ENCODE measurements around the gene HSPBP1. TPM values are rescaled to one million over a fixed set of nuclear protein-coding genes. Genes with fewer than 3 reads are reported as not detected.

The HSPBP1 gene
- total and polyA plus RNA-seq, 2 of the 13 experiments (the other 11 are each of a cell fraction or from before 2014, with no cell fraction given) = 22.3 to 33.7 TPM

DNA sequence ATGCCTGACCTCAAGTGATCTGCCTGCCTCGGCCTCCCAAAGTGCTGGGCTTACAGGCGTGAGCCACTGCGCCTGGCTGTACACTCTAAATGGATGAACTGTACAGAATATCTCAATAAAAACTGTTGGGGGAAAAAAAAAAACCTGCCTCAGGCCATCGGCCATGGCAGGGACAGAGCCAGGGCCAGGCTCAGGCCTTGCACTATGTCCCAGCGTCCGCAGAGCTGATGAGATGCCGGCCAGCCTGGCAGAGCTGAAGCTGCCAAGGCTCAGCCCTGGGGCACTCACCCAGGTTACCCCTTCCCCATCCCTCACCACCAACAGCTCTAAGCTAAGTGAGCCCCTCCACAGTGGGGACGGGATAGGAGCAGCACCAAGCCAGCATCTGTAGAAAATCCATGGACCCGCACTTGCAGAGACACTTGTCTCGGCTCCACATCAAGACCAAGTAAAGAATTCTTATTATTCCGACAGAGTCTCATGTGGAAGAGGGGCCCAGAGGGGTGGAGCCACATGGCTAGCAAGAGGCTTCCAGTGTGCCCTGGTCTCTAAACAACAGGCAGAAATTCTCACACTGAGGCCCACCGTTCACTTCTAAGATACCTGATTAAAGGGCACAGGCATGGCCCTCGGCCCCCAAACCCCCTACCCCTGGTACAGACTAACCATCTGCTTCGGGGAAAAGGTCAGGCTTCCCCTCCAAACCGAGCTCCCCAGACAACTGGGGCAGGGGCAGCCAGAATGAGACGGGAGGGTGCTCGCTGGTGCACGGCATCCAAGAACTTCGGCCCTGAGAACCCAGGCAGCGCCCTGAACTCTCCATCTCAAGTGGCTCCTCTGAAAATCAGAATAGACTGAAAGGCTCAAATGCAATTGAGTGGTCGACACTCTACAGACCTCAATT, 26.9 kb downstream of the HSPBP1 start:
- H3K9ac ChIP-seq (ENCODE audit: insufficient read depth, low read depth, low read length) = no peak overlapping the region
- POLR2A ChIA-PET = interaction anchor here (1.4 kb wide), 1 partner anchor 27 kb away, joined by 3 read pairs; the partner anchor contains the start of gene HSPBP1
- no peak for ATAC-seq
- in situ Hi-C loops (cut with HindIII; ENCODE audit: extremely low pct_ligation_motif_present, low pct_unique_long_range_greater_than_20kb) (no loop called here), intact Hi-C loops (cut with micrococcal nuclease; ENCODE audit: unreplicated experiment) (no loop called here)
- no peak overlapping the region for H3K4me3 ChIP-seq (replicated peaks in 1 of 3; ENCODE audit: insufficient read depth in 1 of 3, low read depth in 2 of 3, low read length in 3 of 3)
- TF ChIP-seq, protein P1, sequence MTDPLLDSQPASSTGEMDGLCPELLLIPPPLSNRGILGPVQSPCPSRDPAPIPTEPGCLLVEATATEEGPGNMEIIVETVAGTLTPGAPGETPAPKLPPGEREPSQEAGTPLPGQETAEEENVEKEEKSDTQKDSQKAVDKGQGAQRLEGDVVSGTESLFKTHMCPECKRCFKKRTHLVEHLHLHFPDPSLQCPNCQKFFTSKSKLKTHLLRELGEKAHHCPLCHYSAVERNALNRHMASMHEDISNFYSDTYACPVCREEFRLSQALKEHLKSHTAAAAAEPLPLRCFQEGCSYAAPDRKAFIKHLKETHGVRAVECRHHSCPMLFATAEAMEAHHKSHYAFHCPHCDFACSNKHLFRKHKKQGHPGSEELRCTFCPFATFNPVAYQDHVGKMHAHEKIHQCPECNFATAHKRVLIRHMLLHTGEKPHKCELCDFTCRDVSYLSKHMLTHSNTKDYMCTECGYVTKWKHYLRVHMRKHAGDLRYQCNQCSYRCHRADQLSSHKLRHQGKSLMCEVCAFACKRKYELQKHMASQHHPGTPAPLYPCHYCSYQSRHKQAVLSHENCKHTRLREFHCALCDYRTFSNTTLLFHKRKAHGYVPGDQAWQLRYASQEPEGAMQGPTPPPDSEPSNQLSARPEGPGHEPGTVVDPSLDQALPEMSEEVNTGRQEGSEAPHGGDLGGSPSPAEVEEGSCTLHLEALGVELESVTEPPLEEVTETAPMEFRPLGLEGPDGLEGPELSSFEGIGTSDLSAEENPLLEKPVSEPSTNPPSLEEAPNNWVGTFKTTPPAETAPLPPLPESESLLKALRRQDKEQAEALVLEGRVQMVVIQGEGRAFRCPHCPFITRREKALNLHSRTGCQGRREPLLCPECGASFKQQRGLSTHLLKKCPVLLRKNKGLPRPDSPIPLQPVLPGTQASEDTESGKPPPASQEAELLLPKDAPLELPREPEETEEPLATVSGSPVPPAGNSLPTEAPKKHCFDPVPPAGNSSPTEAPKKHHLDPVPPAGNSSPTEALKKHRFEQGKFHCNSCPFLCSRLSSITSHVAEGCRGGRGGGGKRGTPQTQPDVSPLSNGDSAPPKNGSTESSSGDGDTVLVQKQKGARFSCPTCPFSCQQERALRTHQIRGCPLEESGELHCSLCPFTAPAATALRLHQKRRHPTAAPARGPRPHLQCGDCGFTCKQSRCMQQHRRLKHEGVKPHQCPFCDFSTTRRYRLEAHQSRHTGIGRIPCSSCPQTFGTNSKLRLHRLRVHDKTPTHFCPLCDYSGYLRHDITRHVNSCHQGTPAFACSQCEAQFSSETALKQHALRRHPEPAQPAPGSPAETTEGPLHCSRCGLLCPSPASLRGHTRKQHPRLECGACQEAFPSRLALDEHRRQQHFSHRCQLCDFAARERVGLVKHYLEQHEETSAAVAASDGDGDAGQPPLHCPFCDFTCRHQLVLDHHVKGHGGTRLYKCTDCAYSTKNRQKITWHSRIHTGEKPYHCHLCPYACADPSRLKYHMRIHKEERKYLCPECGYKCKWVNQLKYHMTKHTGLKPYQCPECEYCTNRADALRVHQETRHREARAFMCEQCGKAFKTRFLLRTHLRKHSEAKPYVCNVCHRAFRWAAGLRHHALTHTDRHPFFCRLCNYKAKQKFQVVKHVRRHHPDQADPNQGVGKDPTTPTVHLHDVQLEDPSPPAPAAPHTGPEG (CRISPR knock-in tag; IDR thresholded peaks at IDR 0.05) = no peak
- TF ChIP-seq ATM (IDR thresholded peaks at IDR 0.05; ENCODE audit: borderline replicate concordance) (no peak), THRA (CRISPR knock-in tag; IDR thresholded peaks at IDR 0.05; ENCODE audit: borderline replicate concordance) (no peak)
- peaks cover 68% of the 10 kb centered on the region for H3K4me1 ChIP-seq (ENCODE audit: insufficient read depth, low read length)
- DNase-seq (ENCODE audit: low spot score) = no peak
- no peak overlapping the region for H2AFZ ChIP-seq (ENCODE audit: low read length)
- WGBS (ENCODE audit: low lambda C conversion rate) = 96% methylated on average over 13 of the region's 21 CpGs
- peaks cover 11 to 42% of the 10 kb centered on the region in 2 experiments; a peak in 4 of 5 replicates for H3K36me3 ChIP-seq (replicated peaks in 1 of 2; ENCODE audit: control insufficient read depth in 1 of 2, insufficient read depth in 2 of 2, low read length in 2 of 2)
- no peak for FAIRE-seq
- H3K9me3 ChIP-seq (ENCODE audit: low read length) = no peaks in the 10 kb centered on the region
- H3K79me2 ChIP-seq (ENCODE audit: insufficient read depth, low read length) = peaks cover 96% of the 10 kb centered on the region
- no peak overlapping the region for H3K4me2 ChIP-seq (ENCODE audit: low read depth, low read length)
- CTCF ChIA-PET (ENCODE audit: low intra/inter-chr PET ratio, low total read pairs) = no interaction called here
- no peak overlapping the region for H3K27ac ChIP-seq (ENCODE audit: extremely low read length, insufficient read depth, low read length)
- no peaks in the 10 kb centered on the region; a peak in 1 of 5 replicates for H3K27me3 ChIP-seq (ENCODE audit: control insufficient read depth in 1 of 2, insufficient read depth in 2 of 2, low read length in 2 of 2)
- no TSS peak for BruUV-seq (replicated peaks)
- peaks cover 71% of the 10 kb centered on the region for H4K20me1 ChIP-seq (ENCODE audit: insufficient read depth, low read length)

All from HepG2 (cell line).